KMS-11 (cell line): ENCODE results near the gene KLHL24.

Experiments used
- H2AFZ ChIP-seq: fragments of 200-600 bp; sonication (generic); 2 replicates; pipeline ENCODE4 v1.6.1; 2016; ENCODE audit warnings: antibody characterized with exemption, mixed run types, low read depth
- H3K27ac ChIP-seq: fragments of 200-600 bp; sonication (generic); 2 replicates; pipeline ENCODE4 v1.6.1; 2016; ENCODE audit warnings: mild to moderate bottlenecking, mixed run types
- H3K27me3 ChIP-seq: fragments of 200-600 bp; sonication (generic); 2 replicates; pipeline ENCODE4 v1.6.1; 2017; ENCODE audit warnings: mild to moderate bottlenecking, low read depth, mixed run types, moderate library complexity; ENCODE audit not compliant: insufficient read depth
- H3K36me3 ChIP-seq: fragments of 200-600 bp; sonication (generic); 2 replicates; pipeline ENCODE4 v1.6.1; 2017; ENCODE audit warnings: mild to moderate bottlenecking, mixed run types; ENCODE audit not compliant: insufficient read depth
- H3K4me1 ChIP-seq: fragments of 200-600 bp; sonication (generic); 2 replicates; pipeline ENCODE4 v1.6.1; 2016; ENCODE audit warnings: mild to moderate bottlenecking, low read depth, mixed run types; ENCODE audit not compliant: poor library complexity, severe bottlenecking
- H3K4me2 ChIP-seq: fragments of 200-600 bp; sonication (generic); 2 replicates; pipeline ENCODE4 v1.7.0; 2016; ENCODE audit warnings: mild to moderate bottlenecking, mixed run types
- H3K4me3 ChIP-seq: fragments of 200-600 bp; sonication (generic); IDR thresholded peaks from 2 replicates; pipeline ENCODE4 v1.6.1; 2017; ENCODE audit warnings: low read depth, low read length, mixed read lengths; ENCODE audit not compliant: insufficient read depth
- H3K79me2 ChIP-seq: fragments of 200-600 bp; sonication (generic); 2 replicates; pipeline ENCODE4 v1.6.1; 2016; ENCODE audit warnings: low read depth, mixed run types; ENCODE audit not compliant: insufficient read depth
- H3K9ac ChIP-seq: fragments of 200-600 bp; sonication (generic); 2 replicates; pipeline ENCODE4 v1.6.1; 2016; ENCODE audit warnings: mild to moderate bottlenecking, mixed run types
- H4K20me1 ChIP-seq: fragments of 200-600 bp; sonication (generic); 2 replicates; pipeline ENCODE4 v1.6.1; 2016; ENCODE audit warnings: mild to moderate bottlenecking, mixed run types; ENCODE audit not compliant: insufficient read depth
- CTCF ChIP-seq: fragments of 200-600 bp; sonication (generic); conservative IDR thresholded peaks from 2 replicates; pipeline ENCODE4 v1.6.1; 2017; ENCODE audit warnings: low read depth, mild to moderate bottlenecking, antibody characterized with exemption, low read length, moderate library complexity, mixed read lengths

The KLHL24 gene

GRCh38 chr3:183711516-183711915, 76.1 kb downstream of the KLHL24 start:
- peaks cover 73% of the 10 kb centered on the region for H3K79me2 ChIP-seq
- H3K9ac ChIP-seq = no peak overlapping the region
- H3K4me1 ChIP-seq = peaks cover 17% of the 10 kb centered on the region
- H2AFZ ChIP-seq = no peak overlapping the region
- H3K27me3 ChIP-seq = no peaks in the 10 kb centered on the region
- no peak for TF ChIP-seq CTCF
- 0 out of 2 replicates have a peak, but pooled peaks cover 11% of the 10 kb centered on the region for H3K36me3 ChIP-seq
- H4K20me1 ChIP-seq = 0 out of 2 replicates have a peak, but pooled peaks cover 5% of the 10 kb centered on the region
- no peak overlapping the region for H3K27ac ChIP-seq
- H3K4me3 ChIP-seq = no peak overlapping the region
- H3K4me2 ChIP-seq = no peak overlapping the region

- no peak for TF ChIP-seq CTCF
- no peak overlapping the region for H3K9ac ChIP-seq
- peaks cover 1% of the 10 kb centered on the region for H3K4me1 ChIP-seq
- H3K4me3 ChIP-seq = no peak overlapping the region
- peaks cover 42% of the 10 kb centered on the region for H3K79me2 ChIP-seq
- H2AFZ ChIP-seq = no peak overlapping the region
- H3K27ac ChIP-seq = no peak overlapping the region
- H3K4me2 ChIP-seq = no peak overlapping the region
- H3K36me3 ChIP-seq = peaks cover 27% of the 10 kb centered on the region; the same call in 1 of the 2 replicates
- no peaks in the 10 kb centered on the region for H3K27me3 ChIP-seq
- H4K20me1 ChIP-seq = no peaks in the 10 kb centered on the region
These were observed 79.2 kb downstream of the KLHL24 start for GRCh38 chr3:183714622-183715021.

GRCh38 chr3:183718012-183718411, 82.6 kb downstream of the KLHL24 start:
- Histone ChIP-seq H3K4me1 (no peaks in the 10 kb centered on the region), H2AFZ (no peak overlapping the region), H3K4me3 (no peak overlapping the region), H3K4me2 (no peak overlapping the region), H3K27ac (no peak overlapping the region), H3K9ac (no peak overlapping the region), H3K36me3 (peaks cover 31% of the 10 kb centered on the region; the same call in 1 of the 2 replicates), H3K79me2 (peaks cover 8% of the 10 kb centered on the region), H4K20me1 (no peaks in the 10 kb centered on the region), H3K27me3 (no peaks in the 10 kb centered on the region)
- no peak for TF ChIP-seq CTCF

GRCh38 chr3:183725387-183725786, 90.0 kb downstream of the KLHL24 start:
- Histone ChIP-seq H3K4me2 (no peak overlapping the region), H3K36me3 (peaks cover 9% of the 10 kb centered on the region), H4K20me1 (no peaks in the 10 kb centered on the region), H3K4me1 (no peaks in the 10 kb centered on the region), H3K27ac (no peak overlapping the region), H3K4me3 (no peak overlapping the region), H3K9ac (no peak overlapping the region), H3K79me2 (no peaks in the 10 kb centered on the region), H2AFZ (no peak overlapping the region), H3K27me3 (no peaks in the 10 kb centered on the region)
- TF ChIP-seq CTCF = no peak

GRCh38 chr3:183728204-183728603, 92.8 kb downstream of the KLHL24 start:
- H3K36me3 ChIP-seq = peaks cover 5% of the 10 kb centered on the region
- H4K20me1 ChIP-seq = no peaks in the 10 kb centered on the region
- H3K4me3 ChIP-seq = no peak overlapping the region
- no peaks in the 10 kb centered on the region for H3K27me3 ChIP-seq
- no peak overlapping the region for H3K4me2 ChIP-seq
- no peak overlapping the region for H2AFZ ChIP-seq
- H3K9ac ChIP-seq = no peak overlapping the region
- H3K79me2 ChIP-seq = no peaks in the 10 kb centered on the region
- no peak overlapping the region for H3K27ac ChIP-seq
- H3K4me1 ChIP-seq = no peaks in the 10 kb centered on the region
- no peak for TF ChIP-seq CTCF
